ENCODE measurements around the gene ART4.

ART4 gene

GRCh38 chr12:14850929-14851663, 7.8 kb upstream of the ART4 start:
- DNase-seq, result no peak

- no peak for DNase-seq
Measured at GRCh38 chr12:14849661-14850060, 6.3 kb upstream of the ART4 start.

GRCh38 chr12:14846876-14847580, 3.7 kb upstream of the ART4 start:
- peak in 1 of 2 experiments; percentile 23 for DNase-seq

GRCh38 chr12:14846042-14846587, 2.8 kb upstream of the ART4 start:
- no peak for DNase-seq

GRCh38 chr12:14845350-14845750, 2.0 kb upstream of the ART4 start:
- DNase-seq, result peak; percentile 48 to 76

GRCh38 chr12:14844401-14844800, 1.1 kb upstream of the ART4 start:
- DNase-seq, result no peak

GRCh38 chr12:14842315-14842714, 1.0 kb downstream of the ART4 start:
- no peak for DNase-seq

GRCh38 chr12:14841761-14842160, 1.6 kb downstream of the ART4 start:
- DNase-seq, result no peak

- no peak for DNase-seq
Measured at GRCh38 chr12:14840616-14841015, 2.7 kb downstream of the ART4 start.

- no peak for DNase-seq
Measured at GRCh38 chr12:14839262-14839661, 4.1 kb downstream of the ART4 start.

GRCh38 chr12:14836336-14837210, 6.8 kb downstream of the ART4 start:
- no peak for DNase-seq

- peak in 1 of 2 experiments; percentile 63 for DNase-seq
Measured at GRCh38 chr12:14834509-14834908, 8.8 kb downstream of the ART4 start.

GRCh38 chr12:14833952-14834351, 9.4 kb downstream of the ART4 start:
- no peak for DNase-seq

- no peak for DNase-seq
Measured at GRCh38 chr12:14833336-14833735, 10.0 kb downstream of the ART4 start.

GRCh38 chr12:14828892-14829291, 14.4 kb downstream of the ART4 start:
- no peak for DNase-seq

- no peak for DNase-seq
Measured at GRCh38 chr12:14827043-14827442, 16.3 kb downstream of the ART4 start.

GRCh38 chr12:14826491-14826890, 16.8 kb downstream of the ART4 start:
- no peak for DNase-seq

GRCh38 chr12:14825256-14825655, 18.1 kb downstream of the ART4 start:
- DNase-seq, result no peak

- no peak for DNase-seq
Measured at GRCh38 chr12:14824012-14824634, 19.2 kb downstream of the ART4 start.

- no peak for DNase-seq
Measured at GRCh38 chr12:14814014-14814413, 29.3 kb downstream of the ART4 start, which contains the start of gene SMCO3. Gene SMCO3 (minus strand): TSS chr12:14814182. CDS start chr12:14806680, 7,502 bp downstream.

GRCh38 chr12:14811486-14811885, 31.8 kb downstream of the ART4 start:
- no peak for DNase-seq

- peak in 1 of 2 experiments; percentile 11 for DNase-seq
Measured at GRCh38 chr12:14810953-14811483, 32.3 kb downstream of the ART4 start.
